HG02798 (cell line): ENCODE results near the gene ZNF81.
"Not testable (repeated sequence)": the region's sequence is repeated elsewhere in the genome, so short reads cannot be mapped to it uniquely, and the experiment has no call there.

ENCODE experiments used
- ATAC-seq: cut with Tn5 transposase; IDR thresholded peaks from one replicate; pipeline ENCODE4 v1.9.1; 2021; ENCODE audit warnings: mild to moderate bottlenecking; ENCODE audit not compliant: unreplicated experiment, poor library complexity

The ZNF81 gene

GRCh38 chrX:47918274-47918673, 81.6 kb downstream of the ZNF81 start:
- ATAC-seq = no peak

GRCh38 chrX:47927212-47927611, 90.5 kb downstream of the ZNF81 start:
- ATAC-seq = no peak

- ATAC-seq = not testable (repeated sequence)
Measured at GRCh38 chrX:47931970-47932369, 95.3 kb downstream of the ZNF81 start.

GRCh38 chrX:47933946-47934345, 97.2 kb downstream of the ZNF81 start:
- no peak for ATAC-seq

- no peak for ATAC-seq
Measured at GRCh38 chrX:47936224-47936939, 99.7 kb downstream of the ZNF81 start.

GRCh38 chrX:47936940-47937317, 100.2 kb downstream of the ZNF81 start:
- ATAC-seq = no peak

- no peak for ATAC-seq
Measured at GRCh38 chrX:47940448-47940847, 103.7 kb downstream of the ZNF81 start.

GRCh38 chrX:47941423-47941822, 104.7 kb downstream of the ZNF81 start:
- ATAC-seq = no peak

GRCh38 chrX:47955295-47955694, 118.6 kb downstream of the ZNF81 start:
- not testable (repeated sequence) for ATAC-seq

GRCh38 chrX:47956016-47956415, 119.3 kb downstream of the ZNF81 start:
- no peak for ATAC-seq

- not testable (repeated sequence) for ATAC-seq
Measured at GRCh38 chrX:47958206-47958605, 121.5 kb downstream of the ZNF81 start.

- no peak for ATAC-seq
Measured at GRCh38 chrX:47958761-47959342, 122.2 kb downstream of the ZNF81 start.

- no peak for ATAC-seq
Measured at GRCh38 chrX:47960406-47960805, 123.7 kb downstream of the ZNF81 start.

- ATAC-seq = not testable (repeated sequence)
Measured at GRCh38 chrX:47961830-47962229, 125.1 kb downstream of the ZNF81 start.

- ATAC-seq = not testable (repeated sequence)
Measured at GRCh38 chrX:47965526-47965925, 128.8 kb downstream of the ZNF81 start.
